DOHH2 (cell line): Measurements from ENCODE around the gene FBXO30.

ENCODE experiments used
- H3F3A ChIP-seq: fragments of 200-600 bp; sonication (generic), shearing (Covaris generic); 2 replicates; pipeline ENCODE4 v1.6.0; 2016; ENCODE audit warnings: antibody characterized with exemption, mild to moderate bottlenecking; ENCODE audit not compliant: control insufficient read depth, insufficient read depth
- H3K27ac ChIP-seq: fragments of 200-600 bp; sonication (generic); 2 replicates; pipeline ENCODE4 v1.5.1; 2014; ENCODE audit warnings: low read depth, mild to moderate bottlenecking, low read length, moderate library complexity
- H3K27me3 ChIP-seq: fragments of 200-600 bp; sonication (generic); 2 replicates; pipeline ENCODE4 v1.6.1; 2014; ENCODE audit warnings: mild to moderate bottlenecking, low read length, mixed read lengths; ENCODE audit not compliant: control insufficient read depth
- H3K36me3 ChIP-seq: fragments of 200-600 bp; sonication (generic); 2 replicates; pipeline ENCODE4 v1.6.1; 2014; ENCODE audit warnings: mild to moderate bottlenecking, low read length, moderate library complexity, mixed read lengths; ENCODE audit not compliant: control insufficient read depth
- H3K4me1 ChIP-seq: fragments of 200-600 bp; sonication (generic); 2 replicates; pipeline ENCODE4 v1.6.1; 2014; ENCODE audit warnings: mild to moderate bottlenecking, low read length, mixed read lengths; ENCODE audit not compliant: control insufficient read depth
- H3K4me2 ChIP-seq: fragments of 200-600 bp; sonication (generic); 2 replicates; pipeline ENCODE4 v1.6.0; 2014; ENCODE audit warnings: mild to moderate bottlenecking, low read length, moderate library complexity
- H3K4me3 ChIP-seq: fragments of 200-600 bp; sonication (generic); 2 replicates; pipeline ENCODE4 v1.5.1; 2014; ENCODE audit warnings: mild to moderate bottlenecking, low read length, mixed read lengths
- H3K79me2 ChIP-seq: fragments of 200-600 bp; sonication (generic); 2 replicates; pipeline ENCODE4 v1.6.1; 2014; ENCODE audit warnings: mild to moderate bottlenecking, low read length, mixed read lengths; ENCODE audit not compliant: control insufficient read depth
- H3K9me2 ChIP-seq: fragments of 200-600 bp; sonication (generic); replicated peaks from 2 replicates; pipeline ENCODE4 v1.6.1; 2014; ENCODE audit warnings: mild to moderate bottlenecking, low read length, mixed read lengths; ENCODE audit not compliant: control insufficient read depth
- H3K9me3 ChIP-seq: fragments of 200-600 bp; sonication (generic); 2 replicates; pipeline ENCODE4 v1.6.1; 2014; ENCODE audit warnings: antibody characterized with exemption, low read length, mixed read lengths; ENCODE audit not compliant: control insufficient read depth, insufficient read depth
- H4K20me1 ChIP-seq: fragments of 200-600 bp; sonication (generic); 2 replicates; pipeline ENCODE4 v1.6.0; 2014; ENCODE audit warnings: low read depth, mild to moderate bottlenecking, antibody characterized with exemption, low read length, moderate library complexity; ENCODE audit not compliant: control insufficient read depth, insufficient read depth
- EZH2phosphoT487 ChIP-seq: fragments of 200-600 bp; sonication (generic); IDR thresholded peaks from 2 replicates; pipeline ENCODE4 v1.6.1; 2017; ENCODE audit warnings: borderline replicate concordance, mild to moderate bottlenecking, antibody characterized with exemption, low read length, moderate library complexity, mixed read lengths
- TF ChIP-seq, protein P1 (sequence below): fragments of 200-600 bp; sonication (generic); IDR thresholded peaks from one replicate; pipeline ENCODE4 v1.5.1; 2014; ENCODE audit warnings: antibody characterized with exemption, mild to moderate bottlenecking, low read depth, low read length; ENCODE audit not compliant: poor library complexity, severe bottlenecking

The FBXO30 gene

GRCh38 chr6:145744619-145745018 is 70.0 kb downstream of the FBXO30 start:
- Histone ChIP-seq H3K79me2 (no peaks in the 10 kb centered on the region), H3K4me1 (no peaks in the 10 kb centered on the region), H3K9me3 (no peaks in the 10 kb centered on the region), H3K4me2 (no peak overlapping the region), H3F3A (no peaks in the 10 kb centered on the region), H4K20me1 (no peaks in the 10 kb centered on the region), H3K4me3 (no peak overlapping the region), H3K27ac (no peak overlapping the region), H3K27me3 (no peaks in the 10 kb centered on the region), H3K36me3 (no peaks in the 10 kb centered on the region), H3K9me2 (no peaks in the 10 kb centered on the region)
- no peak for TF ChIP-seq EZH2phosphoT487
- TF ChIP-seq, protein P1, sequence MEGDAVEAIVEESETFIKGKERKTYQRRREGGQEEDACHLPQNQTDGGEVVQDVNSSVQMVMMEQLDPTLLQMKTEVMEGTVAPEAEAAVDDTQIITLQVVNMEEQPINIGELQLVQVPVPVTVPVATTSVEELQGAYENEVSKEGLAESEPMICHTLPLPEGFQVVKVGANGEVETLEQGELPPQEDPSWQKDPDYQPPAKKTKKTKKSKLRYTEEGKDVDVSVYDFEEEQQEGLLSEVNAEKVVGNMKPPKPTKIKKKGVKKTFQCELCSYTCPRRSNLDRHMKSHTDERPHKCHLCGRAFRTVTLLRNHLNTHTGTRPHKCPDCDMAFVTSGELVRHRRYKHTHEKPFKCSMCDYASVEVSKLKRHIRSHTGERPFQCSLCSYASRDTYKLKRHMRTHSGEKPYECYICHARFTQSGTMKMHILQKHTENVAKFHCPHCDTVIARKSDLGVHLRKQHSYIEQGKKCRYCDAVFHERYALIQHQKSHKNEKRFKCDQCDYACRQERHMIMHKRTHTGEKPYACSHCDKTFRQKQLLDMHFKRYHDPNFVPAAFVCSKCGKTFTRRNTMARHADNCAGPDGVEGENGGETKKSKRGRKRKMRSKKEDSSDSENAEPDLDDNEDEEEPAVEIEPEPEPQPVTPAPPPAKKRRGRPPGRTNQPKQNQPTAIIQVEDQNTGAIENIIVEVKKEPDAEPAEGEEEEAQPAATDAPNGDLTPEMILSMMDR = no peak
